H1 (cell line): Measurements from ENCODE around the gene KCNMA1.

ENCODE experiments used
- CEBPB ChIP-seq: IDR thresholded peaks from 2 replicates; pipeline ENCODE4 v1.6.1; 2012; ENCODE audit warnings: low read depth, low read length
- CTCF ChIP-seq, 3 experiments: IDR thresholded peaks; 1 replicate in 2 of 3; 2 replicates in 1 of 3; pipeline versions ENCODE4 v1.5.1 to v1.6.1; 2011; ENCODE audit warnings: low read length in 3 of 3, mild to moderate bottlenecking in 3 of 3, inconsistent platforms in 2 of 3, low read depth in 1 of 3, moderate library complexity in 1 of 3; ENCODE audit not compliant: insufficient read depth in 1 of 3; ENCODE audit errors: control extremely low read depth in 1 of 3
- EZH2 ChIP-seq: fragments of 200-600 bp; sonication (generic); IDR thresholded peaks from 2 replicates; pipeline ENCODE4 v1.7.1; 2012; ENCODE audit warnings: low read depth, mild to moderate bottlenecking, moderate library complexity, low read length, inconsistent platforms; ENCODE audit not compliant: severe bottlenecking
- POLR2A ChIP-seq, 2 experiments: IDR thresholded peaks; 1 replicate in 1 of 2; 2 replicates in 1 of 2; pipeline ENCODE4 v1.6.1; 2011; ENCODE audit warnings: low read depth in 2 of 2, low read length in 2 of 2, mild to moderate bottlenecking in 2 of 2; ENCODE audit errors: control extremely low read depth in 1 of 2
- SP1 ChIP-seq: IDR thresholded peaks from 2 replicates; pipeline ENCODE4 v1.6.1; 2011; ENCODE audit warnings: low read depth, low read length

- TF ChIP-seq SP1 (no peak), EZH2 (no peak), CTCF (IDR thresholded peaks at IDR 0.05; ENCODE audit: control extremely low read depth in 1 of 3, insufficient read depth in 1 of 3, low read depth in 1 of 3, low read length in 3 of 3) (no peak), POLR2A (IDR thresholded peaks at IDR 0.05; ENCODE audit: control extremely low read depth in 1 of 2, low read depth in 2 of 2, low read length in 2 of 2) (no peak), CEBPB (no peak)
Observed at GRCh38 chr10:76997631-76998030, 640.0 kb downstream of the KCNMA1 start.
